NK-92 (cell line): ENCODE data around the gene GIGYF2.
"Not testable (repeated sequence)": the region's sequence is repeated elsewhere in the genome, so short reads cannot be mapped to it uniquely, and the experiment has no call there.

Source experiments
- DNase-seq: peaks from one replicate; lab custom pipeline; 2025; ENCODE audit not compliant: unreplicated experiment; lab: John Stamatoyannopoulos, UW

The GIGYF2 gene, protein sequence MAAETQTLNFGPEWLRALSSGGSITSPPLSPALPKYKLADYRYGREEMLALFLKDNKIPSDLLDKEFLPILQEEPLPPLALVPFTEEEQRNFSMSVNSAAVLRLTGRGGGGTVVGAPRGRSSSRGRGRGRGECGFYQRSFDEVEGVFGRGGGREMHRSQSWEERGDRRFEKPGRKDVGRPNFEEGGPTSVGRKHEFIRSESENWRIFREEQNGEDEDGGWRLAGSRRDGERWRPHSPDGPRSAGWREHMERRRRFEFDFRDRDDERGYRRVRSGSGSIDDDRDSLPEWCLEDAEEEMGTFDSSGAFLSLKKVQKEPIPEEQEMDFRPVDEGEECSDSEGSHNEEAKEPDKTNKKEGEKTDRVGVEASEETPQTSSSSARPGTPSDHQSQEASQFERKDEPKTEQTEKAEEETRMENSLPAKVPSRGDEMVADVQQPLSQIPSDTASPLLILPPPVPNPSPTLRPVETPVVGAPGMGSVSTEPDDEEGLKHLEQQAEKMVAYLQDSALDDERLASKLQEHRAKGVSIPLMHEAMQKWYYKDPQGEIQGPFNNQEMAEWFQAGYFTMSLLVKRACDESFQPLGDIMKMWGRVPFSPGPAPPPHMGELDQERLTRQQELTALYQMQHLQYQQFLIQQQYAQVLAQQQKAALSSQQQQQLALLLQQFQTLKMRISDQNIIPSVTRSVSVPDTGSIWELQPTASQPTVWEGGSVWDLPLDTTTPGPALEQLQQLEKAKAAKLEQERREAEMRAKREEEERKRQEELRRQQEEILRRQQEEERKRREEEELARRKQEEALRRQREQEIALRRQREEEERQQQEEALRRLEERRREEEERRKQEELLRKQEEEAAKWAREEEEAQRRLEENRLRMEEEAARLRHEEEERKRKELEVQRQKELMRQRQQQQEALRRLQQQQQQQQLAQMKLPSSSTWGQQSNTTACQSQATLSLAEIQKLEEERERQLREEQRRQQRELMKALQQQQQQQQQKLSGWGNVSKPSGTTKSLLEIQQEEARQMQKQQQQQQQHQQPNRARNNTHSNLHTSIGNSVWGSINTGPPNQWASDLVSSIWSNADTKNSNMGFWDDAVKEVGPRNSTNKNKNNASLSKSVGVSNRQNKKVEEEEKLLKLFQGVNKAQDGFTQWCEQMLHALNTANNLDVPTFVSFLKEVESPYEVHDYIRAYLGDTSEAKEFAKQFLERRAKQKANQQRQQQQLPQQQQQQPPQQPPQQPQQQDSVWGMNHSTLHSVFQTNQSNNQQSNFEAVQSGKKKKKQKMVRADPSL (N-terminal part only)

DNA sequence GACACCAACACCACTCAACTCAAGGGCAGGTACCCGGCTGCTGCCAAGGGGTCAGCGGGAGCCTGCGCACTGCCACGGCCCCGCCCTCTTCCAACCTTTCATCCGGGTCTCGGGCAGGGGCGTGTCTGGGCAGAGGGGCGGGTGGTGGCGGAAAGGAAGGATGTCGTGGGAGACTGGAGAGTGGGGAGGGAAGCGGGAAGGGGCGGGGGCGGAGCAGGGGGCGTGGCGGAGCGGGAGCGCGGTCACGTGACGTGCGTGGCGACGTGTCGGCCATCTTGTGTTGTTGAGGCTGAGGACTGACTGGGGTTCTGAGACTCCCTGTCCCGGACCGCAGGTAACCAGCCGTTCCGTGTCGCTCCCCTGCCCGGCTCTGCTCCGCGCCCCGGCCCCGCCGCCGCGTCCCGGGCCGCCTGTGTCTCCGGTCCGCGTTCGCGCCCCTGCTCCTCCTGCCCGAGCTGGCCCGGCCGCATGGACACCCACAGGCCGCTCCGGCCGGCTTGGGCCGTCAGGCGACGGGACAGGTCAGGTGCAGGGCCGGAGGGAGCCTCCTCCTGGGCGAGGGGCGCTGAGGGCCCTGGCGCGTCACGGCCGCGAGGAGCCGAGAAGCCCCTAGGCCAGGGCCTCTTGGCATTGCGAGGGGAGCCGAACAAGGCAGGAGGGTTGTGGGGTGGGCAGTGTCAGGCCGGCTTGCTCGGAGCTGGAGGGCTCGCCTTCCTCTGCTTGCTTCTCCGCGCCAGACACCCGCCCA is at the start of gene GIGYF2:
TSS of gene GIGYF2 (plus strand) at position 273 of the 748 bp plus-strand sequence. CDS start 37,867 bp downstream, outside the sequence.
- DNase-seq, result peak; percentile 33

DNA sequence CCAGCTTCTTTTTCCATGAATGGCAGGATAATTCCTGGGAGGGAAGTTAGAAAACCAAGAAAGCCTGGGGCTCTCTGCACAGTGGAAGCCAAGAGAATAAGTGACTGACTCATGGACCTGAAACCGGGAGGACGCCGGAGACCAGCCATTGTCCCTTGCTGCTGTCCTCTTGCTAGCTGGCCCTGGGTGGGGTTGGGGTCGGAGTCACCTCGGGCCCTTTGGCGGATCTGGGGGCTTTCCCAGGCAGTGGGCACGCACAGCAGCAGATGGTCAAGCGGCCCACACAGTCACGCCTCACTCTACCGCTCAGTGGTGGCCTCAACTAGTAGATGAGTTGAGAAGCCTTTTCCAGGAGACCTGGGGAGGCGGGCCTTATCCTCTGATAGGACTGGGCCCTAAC is 48.1 kb upstream of the GIGYF2 start:
- DNase-seq, result no peak

DNA sequence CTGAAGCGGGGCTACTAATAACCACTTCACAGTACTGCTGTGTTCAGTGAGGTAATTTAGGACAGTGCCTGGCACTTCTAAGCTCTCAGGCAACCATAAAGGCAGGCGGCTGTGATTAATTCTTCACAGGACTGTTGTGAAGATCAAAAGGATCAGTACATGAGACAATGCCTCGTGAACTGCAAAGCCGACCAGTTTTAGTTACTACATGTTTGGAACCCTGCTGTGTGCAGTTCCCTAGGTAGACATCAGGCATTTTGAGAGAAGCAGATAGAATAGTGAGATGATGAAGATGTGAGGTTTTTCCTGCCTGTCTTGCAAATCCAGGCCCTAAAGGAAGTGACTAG is 44.7 kb upstream of the GIGYF2 start:
- DNase-seq, result no peak

DNA sequence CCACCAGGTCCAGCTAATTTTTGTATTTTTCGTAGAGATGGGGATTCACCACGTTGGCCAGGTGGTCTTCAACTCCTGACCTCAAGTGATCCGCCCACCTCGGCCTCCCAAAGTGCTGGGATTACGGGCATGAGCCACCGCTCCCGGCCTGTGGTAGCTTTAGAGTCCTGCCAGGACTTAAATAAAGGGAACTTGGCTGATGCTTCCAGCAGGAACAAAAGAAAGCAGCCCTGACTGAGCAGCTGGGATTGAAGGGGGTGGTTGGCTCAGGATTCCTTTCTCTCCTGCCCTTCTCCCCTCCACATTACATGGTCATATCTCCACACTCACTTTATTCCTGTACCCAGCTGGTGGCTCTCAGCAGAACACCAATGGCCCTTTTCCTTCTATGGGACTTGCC is 43.7 kb upstream of the GIGYF2 start:
- DNase-seq, result no peak

DNA sequence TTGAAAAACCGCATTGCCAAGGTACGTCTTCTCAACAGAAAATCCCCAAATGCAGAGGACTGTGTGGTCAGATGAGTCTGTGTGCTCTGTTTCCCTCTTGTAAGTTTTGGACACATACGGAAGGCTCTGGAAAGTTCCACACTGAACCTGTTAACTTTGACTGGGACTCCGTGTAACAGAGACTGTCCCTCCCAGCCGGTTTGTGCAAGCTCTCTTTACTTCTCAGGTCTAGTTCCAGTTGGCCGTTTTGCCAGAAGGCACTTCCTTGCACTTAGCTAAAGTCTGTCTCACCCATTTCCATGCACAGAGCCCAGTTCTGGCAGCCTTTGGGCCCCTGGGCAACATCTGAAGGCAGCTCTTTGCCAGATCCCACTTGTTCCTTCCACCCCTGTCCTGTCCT is 41.7 kb upstream of the GIGYF2 start:
- no peak for DNase-seq

DNA sequence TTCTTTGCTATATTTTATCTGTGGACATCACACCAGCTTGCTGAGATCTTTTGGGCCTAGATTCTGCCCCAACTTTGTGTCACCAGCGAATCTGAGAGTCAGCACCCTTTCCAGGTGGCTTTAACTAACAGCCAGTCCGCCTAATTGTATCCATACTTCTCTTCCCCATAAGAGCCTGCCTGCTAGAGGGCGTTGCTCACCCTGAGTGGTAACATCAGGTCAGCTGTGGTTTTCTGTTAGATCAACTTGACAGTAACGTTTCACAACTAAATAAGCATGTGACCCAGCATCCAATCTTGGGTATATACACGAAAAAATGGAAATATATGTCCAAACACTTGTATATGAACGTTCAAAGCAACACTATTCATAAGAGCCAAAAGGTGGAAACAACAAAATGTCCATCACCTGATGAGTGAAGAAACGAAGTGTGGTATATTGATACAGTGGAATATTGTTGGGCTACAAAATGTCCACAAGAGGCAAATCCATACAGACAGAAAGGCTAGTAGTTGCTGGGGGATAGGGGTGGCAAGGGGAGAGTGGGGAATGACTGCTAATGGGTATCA is 38.8 kb upstream of the GIGYF2 start:
- no peak for DNase-seq

DNA sequence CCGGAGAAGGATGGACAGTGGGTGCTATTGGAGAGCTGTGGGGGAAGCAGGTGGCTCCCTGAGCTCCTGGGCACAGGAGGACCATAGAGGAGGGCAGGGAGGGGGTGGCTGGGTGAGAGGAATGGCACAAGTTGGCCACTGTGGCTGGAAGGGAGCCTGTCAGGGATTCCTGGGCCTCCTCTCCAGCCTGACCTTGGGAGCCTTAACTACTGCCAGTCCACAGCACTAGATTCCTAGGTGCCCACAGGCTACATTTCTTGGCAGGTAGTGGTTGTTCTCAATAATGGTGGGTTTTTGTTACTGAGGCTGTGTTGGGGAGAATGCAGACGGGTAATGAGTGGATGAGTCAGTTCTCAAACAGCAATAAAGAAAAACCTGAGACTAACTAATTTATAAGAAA is 37.8 kb upstream of the GIGYF2 start:
- no peak for DNase-seq

DNA sequence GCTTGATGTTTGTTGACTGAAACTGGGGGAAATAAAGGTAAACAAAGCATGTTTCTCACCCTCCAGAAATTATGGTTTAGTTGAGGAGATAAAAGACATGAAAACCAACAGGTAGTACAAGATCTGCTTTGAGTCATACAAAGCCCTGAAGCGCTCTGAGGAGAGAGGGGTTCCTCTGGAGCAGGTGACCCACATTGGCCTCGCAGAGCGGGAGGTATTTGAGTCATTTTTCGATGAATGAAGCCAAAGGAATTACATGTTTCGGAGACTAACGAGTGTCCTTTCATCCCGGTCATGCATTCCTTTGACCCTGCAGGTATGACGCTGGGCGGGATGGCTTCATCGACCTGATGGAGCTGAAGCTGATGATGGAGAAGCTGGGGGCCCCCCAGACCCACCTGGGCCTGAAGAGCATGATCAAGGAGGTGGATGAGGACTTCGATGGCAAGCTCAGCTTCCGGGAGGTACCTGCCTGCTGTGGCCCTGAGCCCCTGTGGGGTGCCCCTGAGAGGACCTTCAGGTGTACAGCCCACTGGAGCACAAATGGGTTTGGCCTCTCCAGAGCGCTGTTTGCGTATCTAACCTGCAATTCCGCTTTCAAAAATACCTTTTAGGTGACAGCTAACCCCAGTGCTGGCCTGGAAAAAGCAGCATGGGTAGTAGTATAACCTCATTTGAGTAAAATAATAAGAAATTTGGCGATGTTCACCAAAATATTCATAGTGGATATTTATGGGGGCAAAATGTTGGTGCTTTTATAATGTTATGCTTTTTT is 34.5 kb upstream of the GIGYF2 start:
- DNase-seq, result no peak

DNA sequence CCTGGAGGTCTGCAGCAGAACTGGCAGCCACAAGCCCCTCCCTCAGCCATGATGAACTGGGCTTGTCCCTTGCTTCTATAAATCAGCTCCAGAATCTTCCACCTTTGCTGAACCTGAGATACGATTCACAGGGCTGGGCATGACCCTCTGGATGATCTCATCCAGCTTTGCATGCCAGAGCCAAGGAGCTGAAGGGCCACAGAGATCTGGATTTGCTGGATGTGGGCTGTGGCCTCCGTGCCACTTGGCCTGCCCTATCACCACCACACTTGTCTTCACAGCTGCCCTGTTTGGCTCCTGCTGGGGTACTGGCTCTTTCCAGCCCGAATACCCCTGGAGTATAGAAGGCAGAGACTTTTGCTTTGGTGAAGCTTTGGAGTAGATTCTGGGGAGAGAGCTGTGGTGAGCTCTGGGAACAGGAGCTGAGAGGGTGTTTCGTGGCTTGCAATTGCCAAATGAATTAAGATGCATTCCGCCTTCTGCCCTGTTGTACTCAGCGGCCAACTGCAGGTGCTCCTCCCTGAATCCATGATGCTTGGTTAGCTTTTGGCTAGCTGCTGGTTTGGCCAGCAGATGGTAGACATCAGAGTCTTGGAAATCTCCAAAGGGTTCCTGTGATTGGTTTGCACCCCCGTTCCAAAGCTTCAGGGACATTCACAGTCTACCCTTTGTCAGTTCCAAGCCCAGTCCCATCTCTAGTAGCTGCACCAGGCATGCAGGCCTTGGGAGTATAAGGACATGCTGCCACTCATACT is 30.9 kb upstream of the GIGYF2 start:
- DNase-seq, result no peak

DNA sequence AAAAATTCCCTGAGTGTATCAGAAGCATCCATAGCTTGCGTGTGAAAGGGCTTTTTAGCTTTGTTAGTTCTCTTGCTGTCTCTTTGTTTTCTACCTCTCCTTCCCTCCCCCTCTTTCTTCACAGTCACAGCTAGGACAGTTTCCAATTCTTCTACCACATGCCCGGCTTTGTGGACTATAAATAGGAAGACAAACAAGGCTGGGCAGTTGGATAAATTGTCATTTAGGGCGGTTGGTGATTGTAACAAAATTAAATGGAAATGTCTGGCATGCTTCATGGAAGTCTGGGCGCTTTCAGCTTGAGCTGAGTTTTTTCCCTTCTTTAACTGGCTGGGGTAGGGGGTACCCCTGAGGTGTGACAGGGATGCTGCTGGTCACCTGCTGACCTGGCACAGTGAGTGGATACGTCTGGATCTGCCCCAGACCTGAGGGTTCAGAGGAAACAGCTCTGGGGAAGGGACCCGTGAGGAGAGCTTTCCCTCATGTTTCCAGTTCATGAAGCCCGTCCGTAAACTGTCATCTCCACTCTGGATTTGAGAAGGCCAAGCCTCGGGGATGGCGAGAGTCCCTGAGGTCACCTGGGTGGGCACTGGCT is 29.0 kb upstream of the GIGYF2 start:
- DNase-seq, result no peak

DNA sequence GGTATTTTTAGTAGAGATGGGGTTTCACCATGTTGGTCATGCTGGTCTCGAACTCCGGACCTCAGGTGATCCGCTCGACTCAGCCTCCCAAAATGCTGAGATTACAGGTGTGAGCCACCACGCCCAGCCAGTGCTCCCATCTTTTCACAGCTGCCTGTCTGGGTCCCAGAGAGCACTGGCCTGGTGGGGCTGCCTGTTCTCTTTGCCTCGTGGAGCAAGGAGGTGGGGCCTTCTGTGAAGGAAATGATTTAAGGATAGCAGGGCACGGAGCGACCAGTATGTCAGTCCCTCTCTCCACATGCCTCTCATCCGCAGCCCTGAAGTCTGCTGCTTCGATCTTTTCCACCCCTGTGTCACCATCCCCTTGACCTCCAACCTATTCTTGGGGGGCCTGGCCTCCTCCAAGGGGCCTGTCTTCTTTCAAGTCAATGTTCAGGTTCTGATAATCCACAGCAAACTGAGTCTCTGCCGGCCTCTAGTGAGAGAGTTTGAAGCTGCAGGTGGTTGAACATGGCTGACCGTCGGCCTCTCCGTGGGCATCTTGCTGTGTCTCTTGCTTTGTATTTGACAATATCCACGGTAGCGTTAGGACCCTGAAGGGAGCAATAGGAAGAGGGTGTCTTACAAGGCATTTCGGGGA is 28.2 kb upstream of the GIGYF2 start:
- DNase-seq, result no peak

DNA sequence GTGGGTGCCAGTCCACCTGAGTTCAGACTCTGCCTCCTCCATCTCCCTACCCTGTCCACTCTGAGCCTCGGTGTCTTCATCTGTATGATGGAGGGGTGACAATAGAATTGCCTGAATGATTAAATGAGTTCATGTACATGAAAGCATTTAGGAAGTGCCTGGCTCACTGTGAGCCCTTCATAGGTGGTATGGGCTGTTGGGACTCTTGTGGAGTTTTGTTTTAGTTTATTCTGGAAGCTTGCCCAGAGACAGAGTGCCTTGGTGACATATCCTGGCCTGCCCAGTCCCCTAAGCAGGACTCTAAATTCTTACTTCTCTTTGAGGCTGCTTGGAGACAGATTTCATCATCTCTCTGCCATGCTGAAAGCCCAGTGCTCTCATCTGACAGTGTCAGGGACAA is 24.5 kb upstream of the GIGYF2 start:
- DNase-seq, result no peak

DNA sequence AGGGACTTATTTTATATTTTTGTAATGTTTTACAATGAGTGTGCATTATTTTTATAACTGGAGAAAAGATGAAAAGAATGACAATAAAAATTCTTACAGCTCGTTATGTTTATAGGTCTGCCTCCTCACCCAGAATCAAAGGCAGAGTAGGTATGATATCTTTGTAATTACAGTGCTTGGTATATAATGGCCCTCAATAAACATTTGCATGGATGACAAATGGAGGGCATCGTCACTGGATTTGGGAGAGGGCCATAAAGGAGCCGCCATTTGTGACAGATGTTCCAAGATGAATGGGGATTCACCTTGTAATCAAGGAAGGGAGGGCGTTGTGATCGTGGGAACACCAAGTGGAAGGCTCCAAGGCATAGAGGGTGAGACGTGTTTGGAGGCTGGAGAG is 22.6 kb upstream of the GIGYF2 start:
- no peak for DNase-seq

DNA sequence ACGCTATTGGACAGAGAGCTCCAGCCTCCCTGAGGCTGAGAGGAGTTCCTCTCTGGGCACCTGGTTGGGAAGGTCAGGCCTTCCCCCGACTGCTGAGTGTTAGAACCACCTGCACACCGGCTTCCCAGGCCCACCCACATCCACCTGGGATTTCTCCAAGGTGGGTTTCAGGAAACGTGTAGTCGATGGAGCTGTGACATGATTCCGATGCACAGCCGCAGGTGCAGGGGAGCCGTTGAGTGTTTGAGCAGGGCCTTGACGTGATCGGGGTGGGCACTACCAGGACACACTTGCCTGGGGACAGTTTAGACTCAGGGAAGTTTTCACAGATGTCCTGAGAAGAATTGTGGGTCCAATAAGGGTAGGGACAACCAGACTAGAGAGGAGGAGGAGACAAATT is 21.8 kb upstream of the GIGYF2 start:
- no peak for DNase-seq

DNA sequence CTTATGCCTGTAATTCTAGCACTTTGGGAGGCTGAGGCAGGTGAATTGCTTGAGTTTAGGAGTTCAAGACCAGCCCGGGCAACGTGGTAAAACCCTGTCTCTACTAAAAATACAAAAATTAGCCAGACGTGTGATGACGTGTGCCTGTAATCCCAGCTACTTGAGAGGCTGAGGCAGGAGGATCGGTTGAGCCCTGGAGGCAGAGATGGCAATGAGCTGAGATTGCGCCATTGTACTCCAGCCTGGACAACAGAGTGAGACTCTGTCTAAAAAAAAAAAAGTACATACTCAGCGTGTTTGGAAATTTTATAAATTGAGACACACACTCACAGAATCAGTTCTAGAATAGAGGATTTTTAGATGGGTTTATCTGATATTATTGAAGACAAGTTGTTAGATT is 17.1 kb upstream of the GIGYF2 start:
- no peak for DNase-seq

DNA sequence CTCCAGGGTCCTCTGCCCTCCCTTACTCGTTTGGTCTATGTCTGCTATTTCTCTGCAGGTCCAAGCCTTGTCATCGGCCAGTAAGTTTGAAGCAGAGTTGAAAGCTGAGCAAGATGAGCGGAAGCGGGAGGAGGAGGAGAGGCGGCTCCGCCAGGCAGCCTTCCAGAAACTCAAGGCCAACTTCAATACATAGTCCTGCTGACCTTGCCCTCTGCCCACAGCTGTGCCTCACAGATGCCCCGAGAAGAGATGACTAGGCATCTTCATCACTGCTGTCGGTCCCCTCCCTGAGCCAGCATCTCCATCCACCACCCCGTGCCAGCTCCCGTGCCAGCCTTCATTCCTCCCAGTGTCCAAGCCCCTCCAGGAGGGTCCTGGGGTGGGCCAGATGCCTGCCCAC is 15.6 kb upstream of the GIGYF2 start:
- no peak for DNase-seq

DNA sequence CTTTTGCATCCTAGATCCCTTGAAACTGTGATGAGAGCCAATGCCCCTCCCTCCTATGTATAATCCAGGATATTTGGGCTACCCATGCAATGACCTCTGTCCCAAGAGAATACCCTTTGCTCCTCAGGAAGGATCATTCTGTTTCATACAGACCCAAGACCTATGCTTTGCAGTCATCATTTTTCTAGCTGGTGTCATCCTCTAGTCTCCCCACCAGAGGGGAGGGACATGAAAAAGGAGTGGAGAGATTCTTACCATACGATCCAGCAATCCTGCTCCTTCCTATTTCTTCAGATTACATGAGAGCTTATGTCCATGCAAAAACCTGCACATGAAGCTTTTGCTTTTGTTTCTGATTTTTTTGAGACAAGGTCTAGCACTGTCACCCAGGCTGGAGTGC is 13.8 kb upstream of the GIGYF2 start:
- DNase-seq, result no peak

DNA sequence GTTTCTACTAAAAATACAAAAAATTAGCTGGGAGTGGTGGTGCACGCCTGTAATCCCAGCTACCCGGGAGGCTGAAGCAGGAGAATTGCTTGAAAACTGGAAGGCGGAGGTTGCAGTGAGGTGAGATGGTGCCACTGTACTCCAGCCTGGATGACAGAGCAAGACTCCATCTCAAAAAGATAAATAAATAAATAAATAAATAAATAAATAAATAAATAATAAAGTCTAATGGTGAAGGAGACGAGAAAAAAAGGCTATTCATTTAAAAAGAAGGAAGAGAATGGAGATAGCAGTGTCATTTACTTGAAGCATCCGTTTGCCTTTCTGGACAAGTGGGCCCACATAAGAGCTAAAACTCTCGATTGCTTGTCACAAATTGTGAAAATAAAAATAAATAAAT is 11.7 kb upstream of the GIGYF2 start:
- not testable (repeated sequence) for DNase-seq
